Keratinocyte (primary cell): Measurements from ENCODE around the gene COL3A1.

Source experiments
- CTCF ChIP-seq, 3 experiments: IDR thresholded peaks in 1 of 3; conservative IDR thresholded peaks in 1 of 3; optimal IDR thresholded peaks in 1 of 3; 2 replicates in 2 of 3; 3 replicates in 1 of 3; pipeline versions ENCODE3 to v1.5.1; 2011; ENCODE audit warnings: low read length in 3 of 3, mild to moderate bottlenecking in 3 of 3, moderate library complexity in 2 of 3, control low read depth in 1 of 3, inconsistent platforms in 1 of 3; ENCODE audit not compliant: insufficient read depth in 2 of 3; ENCODE audit errors: extremely low read depth in 1 of 3
- EZH2 ChIP-seq: IDR thresholded peaks from one replicate; pipeline ENCODE4 v1.6.1; 2012; ENCODE audit warnings: inconsistent platforms, mild to moderate bottlenecking, low read length, moderate library complexity

- TF ChIP-seq CTCF (optimal IDR thresholded peaks at IDR 0.05 in 1 of 3, IDR thresholded peaks at IDR 0.05 in 1 of 3, conservative IDR thresholded peaks at IDR 0.05 in 1 of 3; ENCODE audit: extremely low read depth in 1 of 3, insufficient read depth in 2 of 3, low read length in 3 of 3) (no peak), EZH2 (no peak)
Observed at GRCh38 chr2:189050165-189050712, 76.1 kb downstream of the COL3A1 start.
